Left kidney (tissue), 8 donors: ENCODE results near the gene FNDC3B. TPM values are rescaled to one million over a fixed set of nuclear protein-coding genes. Genes with fewer than 3 reads are reported as not detected.
A peak's percentile ranks its signal among the peaks of the same experiment; 100 is the strongest.
"Not testable (repeated sequence)": the region's sequence is repeated elsewhere in the genome, so short reads cannot be mapped to it uniquely, and the experiment has no call there.

Experiments used
- DNase-seq: peaks from one replicate; pipeline ENCODE4 v3.0.0-alpha.2; 2013
- long read RNA-seq, 8 donors: transcript quantifications; one replicate each; lab custom pipeline, GENCODE V29; 2026
- polyA plus RNA-seq: library from polyadenylated mRNA; unstranded; fragments of 120-200 nt; gene quantifications from one replicate; pipeline ENCODE4 v1.2.1, GENCODE V29; 2013; ENCODE audit not compliant: insufficient read length

Gene FNDC3B
- 62.2 TPM for polyA plus RNA-seq
- long read RNA-seq, donor 1, full-length matches to known transcripts, result 3 of 39 reads
- long read RNA-seq, donor 1, partial matches to known transcripts, result 36 of 39 reads
- long read RNA-seq, donor 1, other reads (novel, unspliced or antisense), result 0 of 39 reads
- long read RNA-seq, donor 2, full-length matches to known transcripts, result 2 of 19 reads
- long read RNA-seq, donor 2, partial matches to known transcripts, result 17 of 19 reads
- long read RNA-seq, donor 2, other reads (novel, unspliced or antisense), result 0 of 19 reads
- long read RNA-seq, donor 3, full-length matches to known transcripts, result 1 of 15 reads
- long read RNA-seq, donor 3, partial matches to known transcripts, result 14 of 15 reads
- long read RNA-seq, donor 3, other reads (novel, unspliced or antisense), result 0 of 15 reads
- long read RNA-seq, donor 4, result 0 reads
- long read RNA-seq, donor 5, full-length matches to known transcripts, result 7 of 7 reads
- long read RNA-seq, donor 5, partial matches to known transcripts, result 0 of 7 reads
- long read RNA-seq, donor 5, other reads (novel, unspliced or antisense), result 0 of 7 reads
- long read RNA-seq, donor 6, full-length matches to known transcripts, result 2 of 20 reads
- long read RNA-seq, donor 6, partial matches to known transcripts, result 18 of 20 reads
- long read RNA-seq, donor 6, other reads (novel, unspliced or antisense), result 0 of 20 reads
- long read RNA-seq, donor 7, full-length matches to known transcripts, result 2 of 8 reads
- long read RNA-seq, donor 7, partial matches to known transcripts, result 6 of 8 reads
- long read RNA-seq, donor 7, other reads (novel, unspliced or antisense), result 0 of 8 reads
- long read RNA-seq, donor 8, full-length matches to known transcripts, result 1 of 1 reads
- long read RNA-seq, donor 8, partial matches to known transcripts, result 0 of 1 reads
- long read RNA-seq, donor 8, other reads (novel, unspliced or antisense), result 0 of 1 reads

- peak; percentile 97 for DNase-seq
Measured at GRCh38 chr3:172039436-172040077, at the start of gene FNDC3B. Gene FNDC3B, plus strand, starts transcription at chr3:172039578. Its CDS starts 72,902 bp downstream, at chr3:172112480.

DNA sequence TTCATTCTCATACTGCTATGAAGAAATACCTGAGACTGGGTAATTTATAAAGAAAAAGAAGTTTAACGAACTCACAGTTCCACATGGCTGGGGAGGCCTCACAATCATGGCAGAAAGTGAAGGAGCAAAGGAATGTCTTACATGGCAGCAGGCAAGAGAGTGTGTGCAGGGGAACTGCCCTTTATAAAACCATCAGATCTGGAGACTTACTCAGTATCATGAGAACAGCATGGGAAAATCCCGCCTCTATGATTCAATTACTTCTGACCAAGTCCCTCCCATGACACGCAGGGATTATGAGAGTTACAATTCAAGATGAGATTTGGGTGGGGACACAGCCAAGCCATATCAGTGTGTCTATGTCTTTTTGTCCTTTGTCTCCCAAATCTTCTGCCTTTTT lies 49.1 kb upstream of the FNDC3B start:
- DNase-seq, result not testable (repeated sequence)

- no peak for DNase-seq
Measured at GRCh38 chr3:171991166-171991565, 48.2 kb upstream of the FNDC3B start.

- no peak for DNase-seq
Measured at GRCh38 chr3:171994646-171995428, 44.5 kb upstream of the FNDC3B start.

GRCh38 chr3:171995486-171995885 lies 43.9 kb upstream of the FNDC3B start:
- DNase-seq, result no peak

DNA sequence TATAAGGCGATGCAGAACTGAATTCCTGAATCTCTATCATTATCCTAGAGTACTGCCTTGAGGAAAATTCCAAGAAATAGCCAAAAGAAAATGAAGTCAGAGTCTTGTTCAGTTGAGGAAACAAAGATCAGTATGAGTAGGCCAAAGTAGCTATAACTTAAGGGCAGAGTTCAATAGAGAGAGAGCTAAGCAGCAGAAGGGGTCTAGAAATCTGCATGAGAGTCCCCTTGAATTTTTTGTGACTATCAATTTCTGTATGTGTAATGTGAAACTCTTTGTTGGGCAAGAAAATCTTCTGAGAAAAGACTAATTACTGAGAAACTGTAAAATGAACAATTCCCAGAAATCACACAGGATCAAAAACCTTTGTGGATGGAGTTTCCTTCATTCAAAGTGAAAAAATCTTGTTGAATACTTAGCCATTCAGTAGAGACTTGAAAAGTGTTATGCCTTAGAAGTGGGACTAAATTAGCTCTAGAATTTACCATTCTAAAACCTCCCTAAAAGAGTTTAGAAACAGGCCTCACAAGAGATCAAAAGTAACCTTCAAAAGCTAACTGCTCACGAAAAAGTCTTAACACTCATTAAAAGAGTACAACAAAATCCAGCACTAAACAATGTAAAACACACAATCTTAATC lies 43.1 kb upstream of the FNDC3B start:
- no peak for DNase-seq

DNA sequence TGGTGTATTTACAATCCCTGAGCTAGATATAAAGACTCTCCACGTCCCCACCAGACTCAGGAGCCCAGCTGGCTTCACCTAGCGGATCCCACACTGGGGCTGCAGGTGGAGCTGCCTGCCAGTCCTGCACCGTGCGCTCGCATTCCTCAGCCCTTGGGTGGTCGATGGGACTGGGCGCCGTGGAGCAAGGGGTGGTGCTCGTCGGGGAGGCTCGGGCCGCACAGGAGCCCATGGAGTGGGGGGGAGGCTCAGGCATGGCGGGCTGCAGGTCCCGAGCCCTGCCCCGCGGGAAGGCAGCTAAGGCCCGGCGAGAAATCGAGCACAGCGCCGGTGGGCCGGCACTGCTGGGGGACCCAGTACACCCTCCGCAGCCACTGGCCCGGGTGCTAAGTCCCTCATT lies 40.6 kb upstream of the FNDC3B start:
- DNase-seq, result not testable (repeated sequence)

DNA sequence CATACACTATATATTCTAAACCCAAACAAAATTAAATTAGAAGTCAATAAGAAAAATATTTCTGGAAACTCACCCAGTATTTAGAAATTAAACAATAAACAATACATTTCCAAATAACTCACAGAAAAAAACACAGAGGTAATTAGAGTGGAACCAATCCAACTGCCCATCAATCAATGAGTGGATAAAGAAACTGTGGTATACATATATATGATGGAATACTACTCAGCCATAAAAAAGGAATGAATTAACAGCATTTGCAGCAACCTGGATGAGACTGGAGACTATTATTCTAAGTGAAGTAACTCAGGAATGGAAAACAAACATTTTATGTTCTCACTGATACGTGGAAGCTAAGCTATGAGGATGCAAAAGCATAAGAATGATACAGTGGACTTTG lies 37.8 kb upstream of the FNDC3B start:
- not testable (repeated sequence) for DNase-seq

DNA sequence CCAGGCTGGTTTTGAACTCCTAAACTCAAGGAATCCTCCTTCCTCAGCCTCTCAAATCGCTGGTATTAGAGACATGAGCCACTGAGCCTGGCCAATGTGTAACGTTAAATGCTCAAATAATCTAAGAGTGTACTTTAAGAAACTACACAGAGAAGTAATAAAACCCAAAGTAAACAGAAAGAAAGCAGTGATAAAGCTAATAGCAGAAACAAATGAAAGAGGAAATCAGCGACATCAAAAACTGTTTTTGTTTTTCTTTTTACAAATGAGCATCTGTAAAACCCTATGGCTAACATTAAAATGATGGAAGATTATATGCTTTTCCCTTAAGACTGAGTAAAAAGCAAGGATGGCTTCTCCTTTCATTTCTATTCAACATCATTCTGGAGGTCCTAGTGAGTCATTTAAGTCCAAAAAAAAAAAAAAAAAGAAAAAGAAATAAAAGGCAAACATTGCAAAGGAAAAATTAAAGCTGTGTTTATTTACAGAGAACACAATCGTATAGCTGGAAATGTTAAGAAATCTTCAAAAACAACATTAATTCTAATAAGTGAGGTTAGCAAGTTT lies 36.8 kb upstream of the FNDC3B start:
- DNase-seq, result no peak

DNA sequence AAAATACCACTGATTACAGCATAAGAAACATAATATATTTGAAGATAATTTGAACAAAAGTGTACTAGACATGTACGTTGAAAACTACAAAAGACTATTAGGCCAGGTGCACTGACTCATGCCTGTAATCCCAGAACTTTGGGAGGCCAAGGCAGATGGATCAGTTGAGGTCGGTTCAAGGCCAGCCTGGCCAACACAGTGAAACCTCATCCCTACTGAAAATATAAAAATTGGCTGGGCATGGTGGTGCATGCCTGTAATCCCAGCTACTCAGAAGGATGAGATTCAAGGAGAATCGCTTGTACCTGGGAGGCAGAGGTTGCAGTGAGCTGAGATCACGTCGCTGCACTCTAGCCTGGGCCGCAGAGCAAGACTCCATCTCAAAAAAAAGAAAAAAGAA lies 36.2 kb upstream of the FNDC3B start:
- no peak for DNase-seq

DNA sequence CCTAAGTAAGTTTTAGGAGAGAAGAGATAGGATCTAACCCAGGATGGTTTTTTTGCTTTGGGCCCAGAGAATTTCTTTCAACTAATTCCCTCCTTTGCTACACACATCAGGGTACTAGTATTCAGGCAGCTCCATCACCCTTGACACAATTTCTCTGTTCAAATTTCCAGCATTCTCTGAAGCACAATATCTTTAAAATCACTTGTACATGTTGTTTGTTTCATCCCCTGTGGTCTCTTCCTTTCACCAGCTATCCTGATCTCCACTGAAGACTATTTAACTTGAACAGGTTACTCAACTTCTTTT lies 32.4 kb upstream of the FNDC3B start:
- no peak for DNase-seq

- no peak for DNase-seq
Measured at GRCh38 chr3:172009803-172010202, 29.6 kb upstream of the FNDC3B start.

- DNase-seq, result no peak
Measured at GRCh38 chr3:172012775-172013174, 26.6 kb upstream of the FNDC3B start.

- DNase-seq, result no peak
Measured at GRCh38 chr3:172014145-172014544, 25.2 kb upstream of the FNDC3B start.

DNA sequence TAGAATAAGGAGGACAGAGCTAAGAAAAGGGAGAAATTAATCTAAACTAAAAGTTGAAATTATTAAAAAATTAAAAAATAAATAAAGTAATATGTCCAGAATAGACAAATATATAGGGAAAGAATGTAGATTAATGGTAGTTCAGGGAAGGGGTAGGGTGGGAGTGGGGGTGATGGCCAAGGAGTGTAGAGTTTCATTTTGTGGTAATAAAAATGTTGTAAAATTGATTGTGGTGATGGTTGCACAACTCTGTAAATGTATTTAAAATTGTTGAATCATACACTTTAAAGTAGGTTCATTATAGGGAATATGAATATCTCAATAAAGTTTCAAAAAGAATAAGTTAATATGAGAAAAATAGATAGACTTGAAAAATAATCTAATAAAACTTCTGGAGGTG lies 21.0 kb upstream of the FNDC3B start:
- DNase-seq, result no peak

GRCh38 chr3:172020763-172021162 lies 18.6 kb upstream of the FNDC3B start:
- DNase-seq, result no peak

DNA sequence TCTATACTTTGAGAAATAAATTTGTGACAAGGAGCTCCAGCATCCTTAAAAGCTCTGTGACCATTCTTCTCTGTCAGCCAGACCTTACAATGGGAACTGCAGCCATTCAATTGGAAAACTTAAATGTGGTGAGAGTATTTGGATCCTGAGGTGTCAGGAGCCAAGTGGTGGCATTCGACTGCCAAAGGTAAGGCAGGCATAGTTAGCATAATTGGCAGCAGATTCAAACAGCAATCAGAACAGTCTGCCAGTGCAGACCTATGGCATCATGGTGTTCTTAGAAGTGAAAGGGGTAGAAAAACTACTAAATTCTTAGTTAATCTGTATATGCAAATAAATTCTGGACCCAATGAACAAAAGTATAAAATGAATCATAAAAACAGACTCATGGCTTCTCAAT lies 18.2 kb upstream of the FNDC3B start:
- DNase-seq, result no peak

GRCh38 chr3:172021859-172022258 lies 17.5 kb upstream of the FNDC3B start:
- no peak for DNase-seq

GRCh38 chr3:172023915-172024314 lies 15.5 kb upstream of the FNDC3B start:
- DNase-seq, result no peak

- DNase-seq, result no peak
Measured at GRCh38 chr3:172024679-172025078, 14.7 kb upstream of the FNDC3B start.
